HG02981 (cell line): ENCODE data around the gene MDFI.

ENCODE experiments used
- ATAC-seq: cut with Tn5 transposase; IDR thresholded peaks from one replicate; pipeline ENCODE4 v1.9.1; 2021; ENCODE audit warnings: mild to moderate bottlenecking, moderate library complexity; ENCODE audit not compliant: unreplicated experiment

Gene MDFI

GRCh38 chr6:41700463-41701347 is 62.4 kb downstream of the MDFI start:
- ATAC-seq = no peak

GRCh38 chr6:41702089-41702745 is 63.9 kb downstream of the MDFI start:
- no peak for ATAC-seq

GRCh38 chr6:41702771-41703494 is 64.7 kb downstream of the MDFI start:
- ATAC-seq = no peak
